NOMO-1 treated with DMSO at 0.1 percent for 48 hours (cell line): ENCODE results near the gene TMEM81.

Experiments used
- DNase-seq: peaks from one replicate; lab custom pipeline; 2025; ENCODE audit not compliant: unreplicated experiment; lab: John Stamatoyannopoulos, UW

Gene TMEM81

DNA sequence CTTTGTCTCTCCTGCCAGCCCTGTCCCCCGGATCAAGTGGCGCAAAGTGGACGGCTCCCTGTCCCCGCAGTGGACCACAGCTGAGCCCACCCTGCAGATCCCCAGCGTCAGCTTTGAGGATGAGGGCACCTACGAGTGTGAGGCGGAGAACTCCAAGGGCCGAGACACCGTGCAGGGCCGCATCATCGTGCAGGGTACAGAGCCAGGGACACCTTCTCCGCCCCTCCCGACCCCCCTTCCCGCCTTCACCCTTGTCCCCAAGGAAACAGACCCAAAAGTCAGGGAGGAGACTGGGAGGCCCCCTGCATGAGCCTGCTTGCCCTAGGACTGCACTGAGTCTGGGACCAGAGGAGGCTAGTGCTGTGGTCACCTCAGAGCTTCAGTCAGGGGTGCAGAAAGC is 23.0 kb downstream of the TMEM81 start:
- no peak for DNase-seq

DNA sequence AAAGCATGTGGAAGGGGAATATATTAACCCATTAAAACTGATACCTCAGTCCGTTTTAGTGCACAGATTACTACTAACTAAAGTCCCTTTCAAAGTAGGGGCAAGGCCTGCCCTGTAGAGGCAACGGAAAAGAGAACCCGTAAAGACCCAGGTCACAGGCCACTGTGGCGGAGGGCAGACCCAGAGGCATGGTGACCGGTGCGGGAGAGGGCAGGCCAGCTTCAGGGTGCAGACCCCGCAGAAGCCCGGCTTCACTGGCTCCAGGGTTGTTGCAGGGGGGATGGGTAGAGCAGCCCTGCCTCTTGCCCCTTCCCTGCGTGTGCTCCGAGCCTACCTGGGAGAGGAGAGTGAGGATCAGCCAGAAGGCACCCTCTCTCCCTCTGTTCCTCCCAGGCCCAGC is 23.5 kb downstream of the TMEM81 start:
- no peak for DNase-seq

DNA sequence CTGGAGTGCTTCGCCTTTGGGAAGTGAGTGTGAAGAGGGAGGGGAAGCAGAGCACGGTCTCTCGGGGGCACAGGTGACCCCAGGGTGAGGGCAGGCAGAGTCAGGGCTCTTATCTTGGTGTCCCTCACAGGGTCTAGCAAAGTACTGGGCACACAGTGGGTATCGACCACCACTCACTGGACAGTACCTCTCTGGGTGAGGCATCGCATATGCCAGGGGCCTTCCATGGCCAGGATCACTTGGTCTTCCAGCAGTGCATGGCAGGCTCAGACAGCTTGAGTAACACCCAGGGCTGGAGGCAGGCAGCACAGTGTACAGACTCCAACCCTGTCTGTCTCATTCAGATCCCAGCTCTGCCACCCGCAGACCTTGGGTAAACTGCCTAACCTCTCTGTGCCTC is 24.6 kb downstream of the TMEM81 start:
- no peak for DNase-seq

DNA sequence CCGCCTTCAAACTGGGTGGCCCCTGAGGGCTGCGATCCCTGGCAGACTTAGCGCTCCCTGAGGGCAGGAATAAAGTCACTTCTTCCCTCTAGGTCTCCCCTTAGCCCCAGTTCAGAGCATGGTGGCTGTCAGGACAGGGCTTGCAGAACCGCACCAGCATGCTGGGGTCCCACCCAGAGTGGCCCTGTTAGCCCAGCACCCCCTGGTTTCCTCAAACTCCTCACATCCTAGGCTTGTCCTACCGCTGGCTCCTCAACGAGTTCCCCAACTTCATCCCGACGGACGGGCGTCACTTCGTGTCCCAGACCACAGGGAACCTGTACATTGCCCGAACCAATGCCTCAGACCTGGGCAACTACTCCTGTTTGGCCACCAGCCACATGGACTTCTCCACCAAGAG is 25.4 kb downstream of the TMEM81 start:
- no peak for DNase-seq

DNA sequence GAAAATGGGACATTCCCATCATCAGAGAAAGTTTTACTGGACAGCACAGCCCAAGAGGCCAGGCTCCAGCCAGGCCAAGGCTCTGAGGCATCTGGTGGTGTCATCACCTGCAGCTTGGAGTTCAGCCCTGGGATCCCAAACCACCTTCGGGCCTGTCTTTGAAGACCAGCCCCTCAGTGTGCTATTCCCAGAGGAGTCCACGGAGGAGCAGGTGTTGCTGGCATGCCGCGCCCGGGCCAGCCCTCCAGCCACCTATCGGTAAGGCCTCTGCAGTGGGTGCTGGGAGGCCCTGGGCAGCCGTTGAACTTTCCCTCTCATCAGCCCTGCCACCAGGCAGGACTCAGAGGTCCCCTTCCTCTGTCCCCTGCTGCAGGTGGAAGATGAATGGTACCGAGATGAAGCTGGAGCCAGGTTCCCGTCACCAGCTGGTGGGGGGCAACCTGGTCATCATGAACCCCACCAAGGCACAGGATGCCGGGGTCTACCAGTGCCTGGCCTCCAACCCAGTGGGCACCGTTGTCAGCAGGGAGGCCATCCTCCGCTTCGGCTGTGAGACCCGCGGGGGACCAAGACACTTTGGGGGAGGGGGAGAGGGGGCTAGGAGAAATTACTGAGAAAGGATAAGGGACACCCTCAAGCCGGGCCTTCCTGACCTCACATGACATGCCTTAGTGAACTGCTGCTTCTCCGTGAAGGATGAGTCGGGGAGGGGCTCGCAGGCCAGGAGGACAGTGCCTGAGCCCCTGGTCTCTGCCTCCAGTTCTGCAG is 26.3 kb downstream of the TMEM81 start:
- DNase-seq, result no peak

DNA sequence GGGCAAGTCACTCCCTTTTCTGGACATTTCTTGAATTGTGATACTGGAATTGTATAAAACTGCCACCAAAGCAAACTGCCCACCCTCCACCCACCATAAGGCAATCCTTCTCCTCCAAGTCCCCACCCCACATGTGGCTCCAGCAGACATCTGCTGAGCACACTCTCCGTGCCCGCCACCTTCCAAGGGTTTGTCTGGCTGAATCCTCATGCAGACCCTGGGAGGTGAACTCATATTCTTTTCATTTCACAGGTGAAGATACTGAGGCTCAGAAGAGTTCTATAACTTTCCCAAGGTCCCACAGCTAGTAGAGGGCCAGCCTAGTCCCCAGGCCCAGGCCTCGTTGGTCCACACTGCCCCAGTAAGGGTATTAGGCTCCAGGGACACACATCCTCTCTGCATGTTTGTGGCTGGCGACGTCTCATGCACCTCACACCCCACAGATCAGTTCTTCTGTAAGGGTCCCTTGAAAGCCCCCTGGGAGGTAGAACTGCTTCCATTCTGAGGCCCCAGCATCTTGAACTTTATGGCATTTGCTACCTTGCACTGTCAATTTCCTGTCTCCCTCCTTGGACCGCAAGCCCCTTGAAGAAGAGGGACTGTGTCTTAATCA is 27.2 kb downstream of the TMEM81 start:
- no peak for DNase-seq

DNA sequence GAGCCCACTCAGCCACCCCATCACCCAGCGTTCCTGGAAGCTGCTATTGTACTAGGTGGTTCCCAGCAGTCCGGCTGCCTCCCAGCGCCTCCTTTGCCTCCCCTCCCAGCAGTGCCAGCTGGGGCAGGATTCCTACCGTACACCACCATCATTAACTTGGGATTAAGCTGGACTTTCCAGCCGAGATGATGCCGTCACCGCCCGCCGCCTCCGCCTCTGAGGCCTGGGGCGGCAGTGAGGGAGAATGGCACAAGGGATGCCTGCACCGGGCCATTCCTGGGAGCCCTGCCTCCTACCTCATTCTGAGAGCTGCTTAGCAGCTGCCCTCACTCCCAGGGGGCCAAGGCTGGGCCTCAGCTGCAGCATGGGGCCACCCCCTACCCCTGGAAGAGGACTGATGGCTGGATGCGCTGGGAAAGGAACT is 28.1 kb downstream of the TMEM81 start:
- DNase-seq, result no peak

DNA sequence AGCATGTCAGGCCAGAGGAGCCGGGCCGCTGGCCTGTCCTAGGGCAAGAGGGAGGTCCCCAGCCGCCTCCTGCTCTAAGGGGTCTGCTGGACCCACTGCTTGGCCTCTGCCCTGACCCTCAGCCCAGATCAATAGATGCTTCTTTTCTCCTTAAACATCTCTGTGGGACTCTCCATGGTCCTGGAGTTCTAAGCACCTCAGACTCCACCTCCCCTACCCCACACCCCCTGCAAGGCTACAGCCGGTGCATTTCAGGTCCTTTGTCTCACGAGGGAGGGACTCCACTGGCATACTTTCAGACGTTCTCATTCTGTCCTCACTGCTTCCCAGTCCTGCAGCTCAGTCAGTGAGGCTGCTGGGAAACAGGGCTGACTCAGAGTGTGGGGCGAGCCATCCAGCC is 30.2 kb downstream of the TMEM81 start:
- no peak for DNase-seq

DNA sequence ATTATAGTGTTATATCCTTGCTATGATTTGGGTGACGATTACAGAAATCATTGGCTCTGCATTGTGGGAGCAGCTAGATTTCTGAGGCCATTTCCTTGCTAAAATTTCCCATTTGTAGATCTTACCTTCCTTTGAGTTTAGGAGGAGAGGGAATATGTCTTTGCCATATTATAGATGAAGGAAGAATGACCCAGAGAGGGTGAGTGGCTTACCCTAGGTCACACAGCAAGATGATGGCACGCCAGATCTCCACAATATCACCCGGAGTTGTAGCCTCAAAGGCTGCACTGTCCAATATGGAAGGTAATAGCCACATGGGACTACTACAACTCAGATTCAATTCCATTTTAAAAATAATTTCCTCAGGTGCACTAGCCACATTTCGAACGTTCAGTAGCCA is 31.0 kb downstream of the TMEM81 start:
- no peak for DNase-seq

DNA sequence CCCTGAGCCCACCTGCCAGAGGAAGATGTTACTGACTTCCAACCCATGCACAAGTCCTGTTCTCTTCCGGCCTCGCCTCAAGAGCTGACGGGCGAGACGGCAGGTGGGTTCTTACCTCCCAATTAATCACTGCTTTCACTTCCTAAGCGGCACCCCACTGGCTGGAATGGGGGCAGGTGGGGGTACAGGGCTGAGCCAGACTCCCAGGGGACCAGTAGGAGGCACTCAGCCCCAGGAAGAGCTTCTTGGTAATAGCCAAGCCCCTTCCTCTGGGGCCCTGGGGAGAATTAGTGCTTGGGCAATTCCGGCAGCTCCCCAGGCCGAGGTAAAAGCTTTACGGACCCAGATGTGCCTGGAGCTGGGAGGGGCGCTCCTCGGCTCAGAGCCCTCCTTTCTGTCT is 31.6 kb downstream of the TMEM81 start:
- DNase-seq, result no peak

DNA sequence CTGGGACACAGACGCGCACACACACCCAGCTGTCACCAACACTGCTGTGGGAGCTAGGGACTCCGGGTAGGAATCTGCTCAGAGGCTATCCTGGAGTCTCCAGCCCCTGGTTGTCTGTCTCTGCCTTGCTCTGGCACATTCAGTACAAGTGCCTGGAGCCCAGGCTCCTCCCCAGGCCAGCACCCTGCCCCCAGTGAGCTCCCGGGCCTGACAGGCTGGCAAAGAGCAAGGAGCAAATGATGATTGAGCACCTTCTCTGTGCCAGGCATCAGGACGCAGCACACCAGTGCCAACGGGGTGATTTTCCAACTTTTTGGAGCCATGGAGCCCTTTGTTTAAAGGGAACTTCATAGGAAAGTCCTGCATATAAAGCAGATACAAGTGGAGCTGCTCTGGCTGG is 34.8 kb downstream of the TMEM81 start:
- no peak for DNase-seq

DNA sequence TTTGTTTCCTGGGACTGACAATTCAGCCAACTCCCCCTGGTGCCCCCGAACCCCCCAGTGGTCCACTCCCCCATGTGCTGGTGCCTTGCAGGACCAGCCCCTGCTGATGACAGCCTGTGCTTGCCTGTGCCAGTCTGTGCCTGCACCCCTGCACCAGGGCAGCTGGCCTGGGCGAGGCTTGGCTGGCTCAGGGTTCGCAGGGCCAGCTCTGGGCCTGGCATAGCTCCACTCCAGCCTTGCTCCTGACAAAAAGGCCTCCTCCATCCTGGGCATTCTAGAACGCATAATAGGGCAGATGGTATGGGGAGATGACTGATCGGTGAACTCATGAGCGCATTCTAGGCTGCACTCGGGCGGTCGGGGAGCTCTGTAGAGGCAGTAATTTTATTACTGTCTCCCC is 35.9 kb downstream of the TMEM81 start:
- no peak for DNase-seq

DNA sequence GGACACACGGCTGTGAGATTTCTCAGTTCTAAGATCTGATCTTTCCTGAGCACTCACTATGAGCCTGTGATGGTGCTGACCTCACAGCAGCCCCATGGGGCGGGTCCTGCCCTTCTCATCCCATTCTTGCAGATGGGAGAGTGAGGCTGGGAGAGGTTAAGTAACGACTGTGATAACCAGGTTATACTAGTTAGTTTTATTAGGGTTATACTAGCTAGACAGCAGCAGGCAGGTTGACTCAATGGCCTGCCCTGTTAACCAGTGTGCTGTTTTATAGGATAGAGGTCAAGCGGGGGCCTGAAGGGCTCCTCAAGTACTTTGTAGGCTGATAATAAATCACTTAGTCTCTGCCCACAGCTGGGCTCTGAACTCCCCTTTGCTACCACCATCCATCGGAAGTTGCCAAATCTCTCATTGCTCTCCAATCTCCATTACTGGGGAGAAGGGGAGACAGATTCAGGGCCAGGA is 36.5 kb downstream of the TMEM81 start:
- no peak for DNase-seq

DNA sequence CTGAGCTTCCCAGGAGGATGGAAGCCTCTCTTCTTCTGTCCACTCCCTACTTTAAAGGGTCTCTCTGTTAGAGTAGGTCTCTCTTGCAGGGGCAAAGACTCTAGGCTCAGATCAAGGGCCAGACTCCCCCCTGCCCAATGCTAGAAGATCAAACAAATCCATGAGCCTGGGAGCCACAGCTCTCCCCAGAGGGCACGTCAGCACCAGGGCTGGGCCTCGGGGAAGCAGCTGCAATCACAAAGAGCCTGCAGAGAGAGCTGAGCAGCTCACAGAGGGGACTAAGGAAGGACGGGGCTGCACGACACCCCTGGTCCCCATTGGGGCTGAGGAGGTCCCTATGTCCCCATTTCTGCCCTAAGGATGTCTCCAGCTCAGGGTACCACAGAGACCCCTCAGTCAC is 37.4 kb downstream of the TMEM81 start:
- no peak for DNase-seq

DNA sequence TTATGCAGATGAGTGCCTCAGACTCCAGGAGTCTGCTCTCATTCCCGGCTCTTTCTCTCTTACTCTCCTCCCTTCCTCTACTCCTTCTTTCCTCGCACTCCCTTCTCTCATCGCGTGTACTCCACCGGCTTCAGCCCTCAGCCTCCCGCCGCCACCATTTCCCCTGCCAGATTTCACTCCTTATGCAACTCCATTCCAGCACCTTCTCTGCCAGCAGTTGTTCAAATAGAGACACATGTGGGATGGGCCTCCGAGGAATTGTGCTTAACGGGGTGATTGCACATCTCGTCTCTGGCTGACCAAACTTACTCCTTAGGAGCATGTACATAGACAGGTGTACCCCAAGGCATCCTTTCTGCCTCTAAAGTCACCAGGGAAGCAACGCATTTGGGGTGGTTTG is 39.1 kb downstream of the TMEM81 start:
- DNase-seq, result no peak

DNA sequence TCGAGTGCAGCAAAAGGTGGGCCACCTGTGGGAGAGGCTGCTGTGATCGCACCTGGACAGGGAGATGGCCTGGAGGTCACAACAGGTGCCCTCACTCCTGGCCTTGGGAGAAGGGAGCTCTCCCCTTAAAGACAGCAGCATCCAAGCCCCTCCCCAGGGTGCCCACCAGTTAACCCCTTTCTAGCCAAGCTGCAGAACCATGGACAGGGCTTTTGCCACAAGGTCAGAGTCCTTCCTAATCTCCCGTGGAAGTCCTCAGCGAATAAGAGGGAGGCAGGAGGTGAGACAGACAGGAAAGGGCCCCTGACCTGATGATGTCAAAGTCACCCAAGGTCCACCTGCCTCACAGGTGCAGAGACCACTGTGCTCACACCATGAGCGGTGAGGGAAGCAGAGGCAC is 39.5 kb downstream of the TMEM81 start:
- no peak for DNase-seq

DNA sequence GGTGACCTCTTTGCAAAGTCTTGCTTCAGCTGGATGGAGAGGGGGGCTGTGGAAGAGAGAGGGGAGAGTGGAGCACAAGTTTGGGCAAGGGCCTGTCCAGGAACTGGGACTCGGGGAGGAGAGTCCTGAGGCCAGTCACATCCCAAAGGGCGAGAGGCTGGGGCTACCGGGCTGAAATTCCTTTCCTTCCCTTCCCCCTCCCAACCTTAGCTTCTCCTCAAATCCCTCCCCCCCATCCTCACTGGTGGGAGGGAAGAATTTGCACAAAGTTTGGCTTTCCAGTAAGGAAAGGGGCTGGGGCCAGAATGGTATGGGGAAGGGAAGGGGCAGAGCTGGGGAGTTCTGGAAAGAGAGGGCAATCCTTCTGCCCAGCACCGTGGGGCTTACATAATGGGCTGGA is 40.4 kb downstream of the TMEM81 start:
- DNase-seq, result no peak

DNA sequence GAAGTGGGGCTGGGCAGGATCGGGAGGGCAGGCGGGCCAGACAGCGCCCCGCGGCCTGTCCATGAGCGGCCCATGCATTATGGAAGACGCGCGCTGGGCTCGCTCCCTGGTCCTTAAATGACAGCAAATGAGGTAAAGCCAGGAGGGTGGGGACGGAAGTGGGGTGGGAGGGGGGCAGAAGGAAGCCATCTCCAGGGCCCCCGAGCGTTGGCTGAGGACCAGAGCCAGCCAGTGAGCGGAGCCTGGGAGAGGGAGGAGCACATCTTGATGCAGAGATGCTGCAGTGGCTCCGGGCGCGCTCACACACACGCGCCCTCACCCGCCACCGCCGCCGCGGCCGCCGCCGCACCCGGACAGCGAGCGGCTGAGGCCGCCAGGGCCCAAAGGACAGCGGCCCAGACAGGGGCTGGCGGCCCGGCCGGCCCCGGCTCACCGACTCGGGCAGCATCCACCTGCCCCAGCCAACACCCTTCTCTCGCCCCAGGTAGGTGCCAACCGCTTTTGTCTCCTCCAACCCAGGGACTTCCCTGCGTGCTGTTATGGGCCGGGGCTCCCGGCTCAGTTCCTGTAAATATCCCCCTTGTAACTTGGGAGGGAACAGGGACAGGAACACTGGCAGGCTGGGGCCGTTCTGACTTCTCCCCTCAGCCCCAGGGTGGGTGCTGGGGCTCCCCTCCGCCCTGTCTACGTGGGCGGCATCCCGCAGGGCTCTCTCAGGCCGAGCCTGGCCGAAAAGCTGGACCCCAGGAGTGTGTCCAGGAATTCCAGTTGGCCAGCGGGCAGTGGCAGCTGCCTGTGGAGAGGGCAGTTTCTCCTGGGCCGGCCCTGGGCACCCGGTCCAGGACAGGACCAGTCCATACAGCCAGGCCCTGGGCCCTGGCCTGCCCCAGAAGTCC is 41.1 kb downstream of the TMEM81 start, which contains the start of gene CNTN2:
Gene CNTN2 (plus strand): TSS at position 302 of the 896 bp plus-strand sequence. CDS start 9,974 bp downstream, outside the sequence.
- DNase-seq, result no peak

DNA sequence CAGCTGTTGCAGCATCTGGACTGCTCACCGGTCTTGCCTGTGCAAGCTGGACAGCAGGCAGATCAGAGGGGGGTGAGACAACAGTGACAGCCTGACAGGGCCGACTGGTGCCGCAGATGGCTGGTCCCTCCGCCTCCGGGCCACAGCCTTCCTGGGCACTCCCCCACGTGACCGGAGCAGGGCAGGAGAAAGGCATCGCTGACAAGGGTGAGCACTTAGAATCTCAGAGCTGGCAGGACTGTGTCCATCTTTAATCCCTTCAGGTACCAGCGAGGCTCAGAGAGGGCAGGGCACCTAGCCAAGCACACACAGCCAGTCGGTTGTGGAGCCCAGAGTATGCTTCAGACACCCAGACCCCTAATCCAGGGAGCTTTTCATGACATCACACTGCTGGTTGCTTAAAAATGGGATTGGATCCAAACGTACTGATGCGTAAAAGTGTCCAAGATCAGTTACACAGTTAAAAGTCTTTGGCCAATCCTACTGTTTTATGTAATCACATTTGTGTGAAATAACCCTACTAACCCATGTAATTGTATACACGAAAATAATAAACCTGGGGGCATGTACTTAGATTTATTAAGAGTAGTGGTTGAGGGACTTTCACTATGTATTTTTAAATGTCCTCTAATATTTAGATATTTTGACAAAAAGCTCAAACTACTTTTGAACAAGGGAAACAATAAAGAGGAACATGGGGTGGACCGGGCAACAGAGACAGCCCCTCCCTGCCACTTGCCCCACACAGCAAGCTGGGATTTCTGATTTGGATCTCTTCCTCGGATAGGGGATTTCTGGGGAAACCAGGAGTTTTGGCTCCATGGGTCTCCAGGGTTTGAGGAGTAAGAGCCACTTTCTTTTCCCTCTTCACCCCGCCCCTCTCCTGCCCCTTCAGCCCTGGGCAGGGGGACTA is 42.0 kb downstream of the TMEM81 start:
- DNase-seq, result no peak

DNA sequence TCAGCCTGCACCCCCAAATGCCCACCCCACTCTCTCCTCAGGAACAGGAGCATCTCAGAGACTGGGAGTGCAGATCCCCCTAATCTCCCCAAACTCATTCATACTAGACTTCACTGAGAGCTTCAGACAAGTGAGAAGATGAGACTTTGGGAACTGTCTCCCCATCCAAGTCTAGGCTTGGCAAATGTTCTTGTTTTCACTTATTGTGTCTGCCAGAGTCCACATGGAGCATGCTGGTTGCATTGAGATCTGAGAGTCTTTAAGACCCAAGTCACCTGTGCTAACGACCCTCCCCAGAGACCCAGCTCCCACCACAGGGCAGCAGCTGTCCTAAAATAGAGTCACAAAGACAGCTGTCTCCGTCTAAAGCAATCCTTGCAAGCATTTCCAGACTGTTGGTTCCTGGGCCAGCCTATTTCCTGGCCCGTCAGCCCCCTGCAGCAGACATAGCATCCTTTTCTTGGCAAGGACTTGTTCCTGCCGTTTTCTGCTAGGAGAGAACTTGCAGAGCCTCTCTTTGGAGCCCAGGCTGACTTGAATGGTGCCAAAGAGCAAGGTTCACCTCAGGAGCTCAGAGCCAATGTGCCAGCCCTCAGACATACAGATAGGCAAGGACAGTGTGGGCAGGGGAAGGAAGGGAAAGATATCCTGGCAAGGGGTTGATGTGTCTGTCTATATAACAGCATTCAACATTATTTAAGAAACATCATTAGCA is 43.1 kb downstream of the TMEM81 start:
- DNase-seq, result no peak
